BJ (cell line): ENCODE measurements around the gene SPTBN1. TPM values are rescaled to one million over a fixed set of nuclear protein-coding genes. Genes with fewer than 3 reads are reported as not detected.

Experiments used
- CTCF ChIA-PET: fragments of 350-600 bp; formaldehyde crosslinking; extraction: SDS; loops from one replicate; lab custom pipeline; 2021; ENCODE audit warnings: antibody characterized with exemption, inconsistent platforms; lab: Yijun Ruan, JAX
- POLR2A ChIA-PET: fragments of 300-600 bp; sonication (Branson Sonifier 250); formaldehyde crosslinking; extraction: SDS; loops from one replicate; lab custom pipeline; 2021; ENCODE audit warnings: antibody characterized with exemption; lab: Charles Lee
- DNase-seq: peaks from one replicate; pipeline ENCODE4 v3.0.0-alpha.2; 2011; ENCODE audit warnings: low read depth
- H3K27me3 ChIP-seq: 2 replicates; pipeline ENCODE4 v1.6.0; 2011; ENCODE audit warnings: low read length; ENCODE audit not compliant: control insufficient read depth, insufficient read depth
- H3K36me3 ChIP-seq: 2 replicates; pipeline ENCODE4 v1.5.1; 2011; ENCODE audit warnings: low read length; ENCODE audit not compliant: control insufficient read depth, insufficient read depth
- H3K4me3 ChIP-seq: 2 replicates; pipeline ENCODE4 v1.5.1; 2011; ENCODE audit warnings: low read depth, mild to moderate bottlenecking, control low read depth, low read length
- polyA plus RNA-seq: library from polyadenylated mRNA; depleted of rRNA; stranded (reverse); fragments of >200 nt; gene quantifications from 2 replicates; pipeline ENCODE4 v1.2.3, GENCODE V29; 2011
- TF ChIP-seq, protein P1 (sequence below): IDR thresholded peaks from 2 replicates; pipeline ENCODE4 v1.5.1; 2011; ENCODE audit warnings: low read depth, mild to moderate bottlenecking, control low read depth, inconsistent platforms, low read length, moderate library complexity; ENCODE audit not compliant: insufficient read depth

SPTBN1 gene
- polyA plus RNA-seq, 1 experiment: 33.8 TPM

DNA sequence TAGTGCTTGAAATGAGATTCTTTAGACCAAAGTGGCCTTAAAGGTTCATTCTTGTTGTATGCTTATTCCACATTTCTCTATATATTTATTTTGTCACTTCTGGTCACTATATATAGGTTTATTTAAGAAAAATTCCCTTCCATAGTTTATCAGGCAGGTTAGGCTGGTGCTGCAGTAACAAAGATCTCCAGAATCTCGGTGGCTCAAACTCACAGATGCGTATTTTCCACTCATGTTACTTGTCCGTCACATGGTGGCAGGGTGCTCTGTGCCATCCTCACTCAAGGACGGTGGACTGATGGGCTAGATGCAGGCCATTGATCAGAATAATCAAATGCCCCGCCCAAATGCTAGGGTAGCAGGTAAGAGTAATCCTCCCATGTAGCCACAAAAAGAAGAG, 19.8 kb downstream of the SPTBN1 start:
- Histone ChIP-seq H3K36me3 (no peaks in the 10 kb centered on the region), H3K27me3 (no peaks in the 10 kb centered on the region), H3K4me3 (no peak overlapping the region)
- ChIA-PET POLR2A (no interaction called here), CTCF (no interaction called here)
- DNase-seq: no peak
- TF ChIP-seq, protein P1, sequence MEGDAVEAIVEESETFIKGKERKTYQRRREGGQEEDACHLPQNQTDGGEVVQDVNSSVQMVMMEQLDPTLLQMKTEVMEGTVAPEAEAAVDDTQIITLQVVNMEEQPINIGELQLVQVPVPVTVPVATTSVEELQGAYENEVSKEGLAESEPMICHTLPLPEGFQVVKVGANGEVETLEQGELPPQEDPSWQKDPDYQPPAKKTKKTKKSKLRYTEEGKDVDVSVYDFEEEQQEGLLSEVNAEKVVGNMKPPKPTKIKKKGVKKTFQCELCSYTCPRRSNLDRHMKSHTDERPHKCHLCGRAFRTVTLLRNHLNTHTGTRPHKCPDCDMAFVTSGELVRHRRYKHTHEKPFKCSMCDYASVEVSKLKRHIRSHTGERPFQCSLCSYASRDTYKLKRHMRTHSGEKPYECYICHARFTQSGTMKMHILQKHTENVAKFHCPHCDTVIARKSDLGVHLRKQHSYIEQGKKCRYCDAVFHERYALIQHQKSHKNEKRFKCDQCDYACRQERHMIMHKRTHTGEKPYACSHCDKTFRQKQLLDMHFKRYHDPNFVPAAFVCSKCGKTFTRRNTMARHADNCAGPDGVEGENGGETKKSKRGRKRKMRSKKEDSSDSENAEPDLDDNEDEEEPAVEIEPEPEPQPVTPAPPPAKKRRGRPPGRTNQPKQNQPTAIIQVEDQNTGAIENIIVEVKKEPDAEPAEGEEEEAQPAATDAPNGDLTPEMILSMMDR: no peak

DNA sequence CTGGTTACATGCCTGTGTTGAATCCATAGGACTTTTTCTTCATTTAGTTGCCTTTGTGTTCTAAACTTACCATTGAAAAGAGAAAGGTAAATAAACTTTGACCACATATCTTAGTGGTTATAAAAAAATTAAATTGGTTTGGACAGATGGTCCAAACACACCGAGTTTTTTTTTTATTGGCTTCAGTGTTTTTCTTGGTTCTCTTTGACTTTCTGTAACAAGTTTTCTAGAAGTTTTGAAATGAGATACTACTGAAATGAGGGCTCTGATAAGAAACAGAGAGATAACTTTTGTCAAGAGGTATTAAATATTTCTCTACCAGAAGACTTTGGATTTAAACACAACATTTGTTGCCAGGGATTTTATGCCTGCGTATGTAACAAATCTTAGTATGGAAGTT, 20.7 kb downstream of the SPTBN1 start:
- TF ChIP-seq, protein P1: no peak
- no peaks in the 10 kb centered on the region for H3K27me3 ChIP-seq
- DNase-seq: no peak
- CTCF ChIA-PET: no interaction called here
- H3K36me3 ChIP-seq: no peaks in the 10 kb centered on the region
- POLR2A ChIA-PET: no interaction called here
- no peak overlapping the region for H3K4me3 ChIP-seq

DNA sequence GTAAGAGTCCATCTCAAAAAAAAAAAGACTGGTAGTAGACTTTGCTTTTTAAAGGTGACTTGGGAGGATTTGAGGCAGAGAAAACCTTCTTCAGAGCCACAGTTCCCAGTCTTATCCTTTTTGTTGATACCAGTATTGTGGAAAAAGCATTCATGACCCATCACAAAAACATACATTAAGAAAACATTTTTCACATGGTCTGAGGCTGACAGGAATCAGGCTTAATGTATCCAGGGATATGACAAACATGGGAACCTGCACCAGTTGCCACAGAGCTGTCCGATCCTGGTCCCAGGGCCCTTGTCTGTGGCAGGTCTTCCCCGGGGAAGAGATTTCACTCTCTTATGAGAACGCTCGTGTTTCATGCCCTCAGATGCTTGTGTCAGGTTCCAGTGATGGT, 21.8 kb downstream of the SPTBN1 start:
- Histone ChIP-seq H3K36me3 (no peaks in the 10 kb centered on the region), H3K27me3 (no peaks in the 10 kb centered on the region), H3K4me3 (no peak overlapping the region)
- ChIA-PET POLR2A (no interaction called here), CTCF (interaction anchor here (0.6 kb wide), 1 partner anchor 21 kb away, joined by 3 read pairs; no protein-coding TSS in a partner anchor)
- TF ChIP-seq, protein P1: no peak
- DNase-seq: no peak

DNA sequence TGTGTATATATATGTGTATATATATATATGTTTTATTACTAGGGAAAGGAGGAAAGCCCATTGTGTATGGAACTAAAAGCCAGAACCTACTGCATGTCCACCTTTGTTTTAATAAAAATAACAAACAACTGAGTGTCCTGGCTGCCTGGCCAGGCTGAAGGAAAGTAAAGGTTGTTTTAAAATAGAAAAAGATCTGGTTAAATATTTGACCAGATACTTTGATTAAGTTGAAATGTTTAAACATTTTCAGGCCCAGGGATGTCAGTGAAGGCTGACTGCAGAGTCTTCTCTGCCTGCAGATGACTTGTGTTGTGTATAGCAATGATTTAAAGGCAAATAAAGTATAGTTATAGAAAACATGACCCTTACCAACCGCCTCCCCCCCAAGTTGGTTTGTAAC, 22.8 kb downstream of the SPTBN1 start:
- TF ChIP-seq, protein P1: no peak
- no peak for DNase-seq
- Histone ChIP-seq H3K27me3 (no peaks in the 10 kb centered on the region), H3K36me3 (no peaks in the 10 kb centered on the region), H3K4me3 (no peak overlapping the region)
- ChIA-PET CTCF (no interaction called here), POLR2A (no interaction called here)

DNA sequence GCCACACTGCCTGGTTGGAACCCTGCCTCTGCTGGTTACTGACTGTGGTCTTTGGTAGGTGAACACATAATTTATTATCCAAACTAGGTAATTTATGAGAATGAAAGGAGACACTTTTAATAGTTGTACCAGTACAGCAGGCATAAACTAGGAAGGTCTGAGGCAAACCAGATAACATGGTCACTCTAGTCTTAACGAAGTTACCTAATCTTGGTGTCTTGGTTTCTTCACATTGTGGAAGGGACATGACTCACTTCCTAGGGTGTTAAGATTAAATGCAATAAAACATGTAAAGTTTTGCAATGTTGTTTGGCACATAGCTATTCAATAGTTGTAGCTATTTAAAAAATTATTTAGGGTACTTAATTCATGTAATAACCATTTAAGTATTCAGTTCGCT, 23.3 kb downstream of the SPTBN1 start:
- no peaks in the 10 kb centered on the region for H3K36me3 ChIP-seq
- ChIA-PET CTCF (no interaction called here), POLR2A (no interaction called here)
- no peak for DNase-seq
- H3K4me3 ChIP-seq: no peak overlapping the region
- TF ChIP-seq, protein P1: no peak
- H3K27me3 ChIP-seq: no peaks in the 10 kb centered on the region
